ENCODE data around the gene SPEF1. TPM values are rescaled to one million over a fixed set of nuclear protein-coding genes. Genes with fewer than 3 reads are reported as not detected.

SPEF1 gene
- total and polyA plus RNA-seq, 2 of the 4 experiments (the other 2 are of a cell fraction): 0.15 TPM; not detected in 1

DNA sequence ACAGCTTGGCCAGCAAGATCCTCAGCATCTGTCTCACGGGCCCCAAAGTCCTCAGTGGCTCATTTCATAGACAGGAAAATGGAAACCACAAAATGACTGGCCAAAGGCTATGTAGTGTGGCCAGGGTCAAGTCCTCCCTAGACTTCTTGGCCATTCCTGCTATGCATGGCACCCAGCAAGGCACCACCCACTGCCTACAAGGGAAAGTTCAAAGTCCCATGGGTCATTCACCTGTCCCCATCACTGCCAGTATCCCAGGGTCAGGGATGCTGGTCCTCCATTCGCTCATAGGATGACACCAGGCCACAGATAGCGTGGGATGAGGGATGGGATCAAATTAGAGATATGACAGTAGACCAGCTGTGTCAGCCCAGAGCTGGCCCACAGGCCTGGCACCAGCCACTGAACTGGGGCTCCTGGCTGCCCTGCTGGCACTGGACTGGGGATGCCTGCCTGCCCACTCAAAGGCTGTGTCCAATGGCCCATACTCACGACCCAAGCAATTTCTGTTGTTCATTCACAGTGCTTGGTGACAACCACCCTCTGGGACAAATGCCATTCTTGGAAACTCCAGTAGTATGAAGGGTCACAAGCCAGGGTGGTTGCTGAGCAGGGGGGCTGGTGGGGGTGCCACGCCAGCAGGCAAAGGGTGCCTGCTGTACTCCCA, 25.3 kb downstream of the SPEF1 start:
- H4K20me1 ChIP-seq (ENCODE audit: insufficient read depth, low read length): peaks cover 14% of the 10 kb centered on the region; the same call in 1 of the 2 replicates
- no peak overlapping the region for H3K4me2 ChIP-seq (ENCODE audit: low read depth, low read length)
- in situ Hi-C loops (cut with MboI; ENCODE audit: low sequenced_read_pairs): no loop called here
- no peak overlapping the region for H3K14ac ChIP-seq (replicated peaks; ENCODE audit: low read depth, low read length)
- no peak overlapping the region for H2BK5ac ChIP-seq (ENCODE audit: low read depth, low read length, poor library complexity, severe bottlenecking)
- BruUV-seq (replicated peaks): no TSS peak
- intact Hi-C loops (cut with micrococcal nuclease): no loop called here
- H2BK20ac ChIP-seq (ENCODE audit: low read depth, low read length): no peak overlapping the region
- ChIA-PET CTCF (no interaction called here), POLR2A (ENCODE audit: unreplicated experiment) (no interaction called here)
- H3K4me1 ChIP-seq (ENCODE audit: control insufficient read depth, insufficient read depth, low read length): no peaks in the 10 kb centered on the region; the same call in 1 of the 2 replicates
- no peak overlapping the region for H3K4me3 ChIP-seq (ENCODE audit: insufficient read depth, low read depth, low read length)
- no peaks in the 10 kb centered on the region for H3K9me3 ChIP-seq (ENCODE audit: control insufficient read depth, insufficient read depth, low read length)
- no peak overlapping the region for H3K9ac ChIP-seq (ENCODE audit: low read depth, low read length)
- DNase-seq (no peak), ATAC-seq (ENCODE audit: low read depth) (no peak)
- no peak for TF ChIP-seq MXI1 (IDR thresholded peaks at IDR 0.05; ENCODE audit: borderline replicate concordance, low read depth, low read length)
- TF ChIP-seq RAD21 (IDR thresholded peaks at IDR 0.05; ENCODE audit: low read length): no peak
- TF ChIP-seq MAFK (IDR thresholded peaks at IDR 0.05; ENCODE audit: low read depth, low read length): no peak
- TF ChIP-seq CEBPB (IDR thresholded peaks at IDR 0.05; ENCODE audit: low read depth, low read length): no peak
- TF ChIP-seq RFX5 (IDR thresholded peaks at IDR 0.05; ENCODE audit: low read depth, low read length): no peak
- no peak for TF ChIP-seq RCOR1 (IDR thresholded peaks at IDR 0.05; ENCODE audit: insufficient replicate concordance, low read length)
- no peak for TF ChIP-seq CHD1 (IDR thresholded peaks at IDR 0.05; ENCODE audit: low read depth, low read length)
- no peak for TF ChIP-seq BHLHE40 (IDR thresholded peaks at IDR 0.05; ENCODE audit: low read depth, low read length)
- TF ChIP-seq POLR2A (IDR thresholded peaks at IDR 0.05; ENCODE audit: low read depth, low read length): no peak
- TF ChIP-seq, protein P1, sequence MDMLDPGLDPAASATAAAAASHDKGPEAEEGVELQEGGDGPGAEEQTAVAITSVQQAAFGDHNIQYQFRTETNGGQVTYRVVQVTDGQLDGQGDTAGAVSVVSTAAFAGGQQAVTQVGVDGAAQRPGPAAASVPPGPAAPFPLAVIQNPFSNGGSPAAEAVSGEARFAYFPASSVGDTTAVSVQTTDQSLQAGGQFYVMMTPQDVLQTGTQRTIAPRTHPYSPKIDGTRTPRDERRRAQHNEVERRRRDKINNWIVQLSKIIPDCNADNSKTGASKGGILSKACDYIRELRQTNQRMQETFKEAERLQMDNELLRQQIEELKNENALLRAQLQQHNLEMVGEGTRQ (IDR thresholded peaks at IDR 0.05; ENCODE audit: low read depth, low read length): no peak
- no peak overlapping the region for H3K27ac ChIP-seq (ENCODE audit: insufficient read depth, low read length)
- no peak overlapping the region for H3K4ac ChIP-seq (ENCODE audit: low read depth, low read length)
- peaks cover 10% of the 10 kb centered on the region for H3K36me3 ChIP-seq (ENCODE audit: control insufficient read depth, insufficient read depth, low read length)
- H4K5ac ChIP-seq (ENCODE audit: low read depth, low read length): no peak overlapping the region
- H2AK5ac ChIP-seq (ENCODE audit: low read depth, low read length): no peak overlapping the region
- dilution Hi-C loops (cut with HindIII; ENCODE audit: low sequenced_read_pairs, unreplicated experiment): no loop called here
- H3K18ac ChIP-seq (ENCODE audit: low read depth, low read length): no peak overlapping the region
- peaks cover 0 to 13% of the 10 kb centered on the region in 2 experiments; a peak in 2 of 4 replicates for H3K79me1 ChIP-seq (ENCODE audit: low read depth in 1 of 2, low read length in 2 of 2)
- no peak overlapping the region for H2AK9ac ChIP-seq (replicated peaks; ENCODE audit: low read depth, low read length, poor library complexity)
- H2BK15ac ChIP-seq (ENCODE audit: low read depth, low read length): no peak overlapping the region
- H2BK120ac ChIP-seq (ENCODE audit: low read depth, low read length): no peak overlapping the region
- no peak overlapping the region for H3K56ac ChIP-seq (ENCODE audit: extremely low read depth, insufficient read depth, low read length)
- H4K8ac ChIP-seq (ENCODE audit: low read depth in 2 of 2, low read length in 2 of 2): no peak overlapping the region
- no peaks in the 10 kb centered on the region for H3K27me3 ChIP-seq (ENCODE audit: control insufficient read depth, insufficient read depth, low read length)
- WGBS, 2 experiments (ENCODE audit: extremely low coverage in 2 of 2, insufficient read length in 1 of 2): 89% methylated on average over 3 of the region's 5 CpGs; no CpG with 5 or more reads in 1 of the 2 experiments
- H4K91ac ChIP-seq (ENCODE audit: insufficient read depth, low read depth, low read length): no peak overlapping the region
- no peak overlapping the region for H2AFZ ChIP-seq (replicated peaks; ENCODE audit: low read length, poor library complexity)
- H3K23ac ChIP-seq (ENCODE audit: low read depth, low read length): no peak overlapping the region
- peaks cover 5% of the 10 kb centered on the region for H3K9me1 ChIP-seq (ENCODE audit: insufficient read depth, low read length)

All from IMR-90 (cell line).